GM18502 (cell line): Measurements from ENCODE around the gene NDUFB11.

Experiments
- ATAC-seq: cut with Tn5 transposase; IDR thresholded peaks from one replicate; pipeline ENCODE4 v1.9.1; 2021; ENCODE audit warnings: mild to moderate bottlenecking; ENCODE audit not compliant: unreplicated experiment, poor library complexity

The NDUFB11 gene

GRCh38 chrX:47093860-47094259 lies 50.6 kb downstream of the NDUFB11 start:
- no peak for ATAC-seq

- no peak for ATAC-seq
Observed at GRCh38 chrX:47093248-47093647, 51.3 kb downstream of the NDUFB11 start.
